ENCODE results near the gene FAM181B. TPM values are rescaled to one million over a fixed set of nuclear protein-coding genes. Genes with fewer than 3 reads are reported as not detected.

Gene FAM181B
- total RNA-seq, 1 donor = not detected

DNA sequence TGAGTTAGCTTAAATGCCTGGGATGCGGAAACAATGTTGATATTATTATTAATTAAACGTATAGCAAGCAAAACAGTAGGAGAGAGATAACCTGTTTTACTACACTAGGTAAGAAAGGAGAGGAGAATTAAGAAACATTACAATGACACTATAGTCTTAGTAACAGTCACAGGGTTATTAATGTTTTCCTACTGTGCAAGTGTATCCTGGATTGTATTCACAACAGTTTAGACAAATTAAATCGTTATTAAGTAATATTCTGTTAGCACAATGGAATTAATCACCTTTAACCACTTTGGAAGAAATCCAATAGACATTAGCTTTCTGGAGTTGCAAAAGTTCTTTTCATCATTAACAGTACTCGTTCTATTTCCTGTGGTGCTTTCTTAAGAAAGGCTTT, 3.4 kb downstream of the FAM181B start:
- H3K4me3 ChIP-seq (ENCODE audit: low read depth, low read length) = no peak overlapping the region
- TF ChIP-seq, protein P1, sequence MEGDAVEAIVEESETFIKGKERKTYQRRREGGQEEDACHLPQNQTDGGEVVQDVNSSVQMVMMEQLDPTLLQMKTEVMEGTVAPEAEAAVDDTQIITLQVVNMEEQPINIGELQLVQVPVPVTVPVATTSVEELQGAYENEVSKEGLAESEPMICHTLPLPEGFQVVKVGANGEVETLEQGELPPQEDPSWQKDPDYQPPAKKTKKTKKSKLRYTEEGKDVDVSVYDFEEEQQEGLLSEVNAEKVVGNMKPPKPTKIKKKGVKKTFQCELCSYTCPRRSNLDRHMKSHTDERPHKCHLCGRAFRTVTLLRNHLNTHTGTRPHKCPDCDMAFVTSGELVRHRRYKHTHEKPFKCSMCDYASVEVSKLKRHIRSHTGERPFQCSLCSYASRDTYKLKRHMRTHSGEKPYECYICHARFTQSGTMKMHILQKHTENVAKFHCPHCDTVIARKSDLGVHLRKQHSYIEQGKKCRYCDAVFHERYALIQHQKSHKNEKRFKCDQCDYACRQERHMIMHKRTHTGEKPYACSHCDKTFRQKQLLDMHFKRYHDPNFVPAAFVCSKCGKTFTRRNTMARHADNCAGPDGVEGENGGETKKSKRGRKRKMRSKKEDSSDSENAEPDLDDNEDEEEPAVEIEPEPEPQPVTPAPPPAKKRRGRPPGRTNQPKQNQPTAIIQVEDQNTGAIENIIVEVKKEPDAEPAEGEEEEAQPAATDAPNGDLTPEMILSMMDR (IDR thresholded peaks at IDR 0.05; ENCODE audit: insufficient read depth, low read depth, low read length) = no peak
- DNase-seq (ENCODE audit: low read depth) = no peak

DNA sequence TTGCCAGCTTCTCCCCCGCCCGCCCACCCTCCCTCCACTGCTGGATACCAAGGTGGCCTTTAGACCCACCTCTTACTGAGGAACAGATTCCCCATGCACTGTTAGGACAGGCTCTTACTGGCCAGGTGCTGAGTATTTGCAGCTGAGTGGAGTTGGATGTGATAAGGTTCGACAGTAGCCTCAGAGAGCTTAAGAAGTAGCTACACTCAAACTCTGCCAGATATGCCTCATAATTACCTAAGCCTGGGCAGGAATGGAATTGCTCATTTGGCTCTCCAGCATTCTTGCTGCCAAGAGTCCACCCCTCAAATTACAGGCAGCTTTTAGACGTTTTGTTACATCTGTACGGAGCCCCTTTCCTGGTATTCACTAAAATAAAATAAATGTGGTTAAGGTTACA, 9.6 kb downstream of the FAM181B start:
- H3K4me3 ChIP-seq (ENCODE audit: low read depth, low read length) = no peak overlapping the region
- DNase-seq (ENCODE audit: low read depth) = no peak
- TF ChIP-seq, protein P1 (IDR thresholded peaks at IDR 0.05; ENCODE audit: insufficient read depth, low read depth, low read length) = no peak

DNA sequence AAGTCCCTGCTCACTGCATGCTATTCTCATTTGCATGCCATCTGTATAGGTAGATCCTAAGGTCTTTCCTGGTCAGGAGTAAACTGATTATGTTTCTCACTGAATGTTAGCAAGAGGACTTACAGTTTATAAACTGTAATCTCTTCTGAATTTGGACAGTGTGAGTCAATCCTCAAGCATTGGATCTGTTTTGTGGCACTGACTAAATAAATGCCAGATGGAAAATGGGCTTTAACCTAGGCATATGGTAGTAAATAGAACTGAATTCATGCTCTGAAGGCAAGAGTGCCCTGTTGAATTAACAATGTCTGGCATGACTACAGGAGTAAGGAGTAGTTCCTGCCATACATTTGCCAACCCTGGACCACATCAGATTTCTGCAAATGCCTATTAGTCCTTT, 11.4 kb downstream of the FAM181B start:
- no peak overlapping the region for H3K4me3 ChIP-seq (ENCODE audit: low read depth, low read length)
- DNase-seq (ENCODE audit: low read depth) = no peak
- TF ChIP-seq, protein P1 (IDR thresholded peaks at IDR 0.05; ENCODE audit: insufficient read depth, low read depth, low read length) = no peak

DNA sequence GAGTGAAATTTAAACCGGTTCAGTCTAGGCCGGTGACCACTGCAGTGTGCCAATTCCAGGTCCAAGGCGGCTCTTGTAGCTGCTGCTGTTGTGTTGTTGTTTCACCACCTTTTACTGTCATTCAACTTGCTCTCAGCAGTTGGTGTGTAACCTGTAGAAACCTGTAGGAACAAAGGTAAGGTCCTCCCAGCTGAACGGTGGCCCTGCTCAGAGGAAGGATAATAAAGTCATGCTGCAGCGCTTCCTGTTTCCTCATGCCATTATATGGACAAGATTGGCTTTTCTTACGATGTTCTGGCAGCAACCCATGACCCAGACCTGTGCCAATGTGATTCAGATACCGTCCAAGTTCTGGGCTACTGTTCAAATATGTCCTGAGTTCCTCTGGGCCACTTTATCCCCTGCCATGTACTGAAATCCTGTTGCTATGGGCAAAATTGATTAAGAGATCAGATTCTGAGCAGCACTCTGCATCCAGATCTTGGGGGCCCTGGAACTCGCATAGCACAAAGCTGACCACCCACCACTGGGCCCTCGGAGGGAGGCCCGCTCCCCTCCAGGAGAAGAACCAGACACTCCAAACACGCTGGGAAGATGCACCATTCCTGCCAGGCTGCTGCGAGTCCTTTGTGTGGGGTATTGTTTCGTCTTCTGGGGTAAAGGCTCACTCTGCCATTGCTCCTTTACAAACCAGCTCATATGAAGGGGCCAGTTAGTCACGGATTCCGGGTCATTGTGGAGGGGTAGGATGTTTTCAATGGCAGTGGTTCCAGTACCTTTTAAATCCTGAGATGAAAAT, 13.2 kb downstream of the FAM181B start:
- TF ChIP-seq, protein P1 (IDR thresholded peaks at IDR 0.05; ENCODE audit: insufficient read depth, low read depth, low read length) = no peak
- H3K4me3 ChIP-seq (ENCODE audit: low read depth, low read length) = no peak overlapping the region
- no peak for DNase-seq (ENCODE audit: low read depth)

DNA sequence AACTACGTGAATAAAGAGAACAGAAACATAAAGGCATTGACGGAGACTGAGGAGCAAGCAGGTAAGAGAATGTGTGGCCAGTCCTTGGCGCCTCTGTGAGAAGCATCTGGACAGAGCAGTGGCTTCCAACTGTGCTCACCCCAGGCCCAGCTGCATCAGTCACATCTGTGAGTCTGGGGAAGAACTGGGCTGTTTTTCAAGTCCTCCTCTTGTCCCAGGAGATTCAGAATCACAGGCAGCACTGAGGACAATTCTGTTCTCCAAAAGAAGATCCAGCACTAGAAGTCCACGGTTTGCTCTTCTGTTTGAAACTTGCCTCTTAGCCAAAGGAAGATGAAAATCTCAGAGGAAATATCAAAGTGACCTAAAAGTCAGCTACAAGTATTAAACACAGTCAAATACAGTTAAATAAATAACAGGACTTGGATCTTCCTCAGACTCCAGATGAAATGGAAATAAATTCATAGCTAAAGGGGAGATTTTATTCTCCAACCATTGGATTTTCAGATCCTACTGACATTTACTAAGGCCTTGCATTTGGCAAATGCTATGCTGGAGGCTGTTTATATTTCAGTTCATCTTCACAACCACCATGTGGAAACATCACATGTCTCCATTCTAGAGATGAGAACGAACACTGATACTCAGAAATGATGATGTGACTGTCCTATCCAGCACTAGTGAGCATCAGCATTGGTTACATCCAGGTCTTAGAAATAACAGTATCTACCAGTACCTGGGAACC, 14.1 kb downstream of the FAM181B start:
- no peak overlapping the region for H3K4me3 ChIP-seq (ENCODE audit: low read depth, low read length)
- no peak for DNase-seq (ENCODE audit: low read depth)
- TF ChIP-seq, protein P1 (IDR thresholded peaks at IDR 0.05; ENCODE audit: insufficient read depth, low read depth, low read length) = no peak

DNA sequence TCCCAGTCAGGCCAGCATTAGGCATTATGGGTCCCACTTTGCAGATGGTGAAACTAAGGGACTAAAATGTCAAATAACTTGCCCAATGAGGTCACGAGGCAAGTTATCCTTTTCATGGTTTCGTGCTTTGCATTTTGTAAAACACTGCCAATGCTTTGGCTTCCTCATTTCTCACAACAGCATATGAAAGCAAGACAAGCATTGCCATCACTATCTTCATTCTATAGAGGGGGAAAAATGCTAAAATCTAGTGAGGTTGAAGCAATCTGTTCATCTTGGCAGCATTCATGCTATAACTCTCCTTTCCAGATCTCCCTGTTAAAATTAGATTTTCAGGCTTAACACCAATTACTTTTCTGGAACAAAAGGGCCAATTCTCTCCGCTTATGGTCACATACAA, 14.8 kb downstream of the FAM181B start:
- no peak overlapping the region for H3K4me3 ChIP-seq (ENCODE audit: low read depth, low read length)
- TF ChIP-seq, protein P1 (IDR thresholded peaks at IDR 0.05; ENCODE audit: insufficient read depth, low read depth, low read length) = no peak

More for the DNA sequence above, 14.8 kb downstream of the FAM181B start:
- DNase-seq (ENCODE audit: low read depth) = no peak
